ENCODE measurements around the gene LIN7B. TPM values are rescaled to one million over a fixed set of nuclear protein-coding genes. Genes with fewer than 3 reads are reported as not detected.
A peak's percentile ranks its signal among the peaks of the same experiment; 100 is the strongest.

The LIN7B gene
- total RNA-seq, 1 donor from 2014 or later: 3.2 TPM

DNA sequence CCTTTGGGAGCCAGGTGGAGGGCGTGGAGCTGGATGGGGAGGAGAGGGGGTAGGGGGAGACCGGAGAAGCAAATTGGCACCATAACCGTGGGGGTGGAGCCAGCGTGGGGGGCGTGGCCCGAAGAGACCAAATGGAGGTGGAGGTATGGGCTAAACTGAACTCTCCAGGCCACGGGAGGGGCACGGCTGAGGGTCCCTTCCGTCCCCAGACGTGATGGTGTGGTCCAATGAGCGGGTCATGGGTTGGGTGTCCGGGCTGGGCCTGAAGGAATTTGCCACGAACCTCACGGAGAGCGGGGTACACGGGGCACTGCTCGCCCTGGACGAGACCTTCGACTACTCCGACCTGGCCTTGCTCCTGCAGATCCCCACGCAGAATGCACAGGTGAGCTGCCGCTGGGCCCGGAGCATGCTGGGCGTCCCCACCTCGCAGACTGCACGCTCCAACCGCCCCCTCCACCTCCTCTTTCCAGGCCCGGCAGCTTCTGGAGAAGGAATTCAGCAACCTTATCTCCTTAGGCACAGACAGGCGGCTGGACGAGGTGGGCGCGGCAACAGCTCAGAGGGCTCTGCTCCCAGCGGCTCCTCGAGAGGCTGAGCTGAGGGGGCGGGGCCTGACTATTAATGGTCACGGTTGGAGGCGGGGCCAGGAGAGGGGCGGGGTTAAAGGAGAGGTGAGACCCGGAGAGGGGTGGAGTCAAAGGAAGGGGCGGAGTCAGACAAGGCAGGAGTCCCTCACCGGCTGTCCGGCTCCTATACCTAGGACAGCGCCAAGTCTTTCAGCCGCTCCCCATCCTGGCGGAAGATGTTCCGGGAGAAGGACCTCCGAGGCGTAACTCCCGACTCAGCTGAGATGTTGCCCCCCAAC lies 34.8 kb downstream of the LIN7B start:
- DNase-seq (ENCODE audit: low read depth) (peak; percentile 88), FAIRE-seq (no peak)

DNA sequence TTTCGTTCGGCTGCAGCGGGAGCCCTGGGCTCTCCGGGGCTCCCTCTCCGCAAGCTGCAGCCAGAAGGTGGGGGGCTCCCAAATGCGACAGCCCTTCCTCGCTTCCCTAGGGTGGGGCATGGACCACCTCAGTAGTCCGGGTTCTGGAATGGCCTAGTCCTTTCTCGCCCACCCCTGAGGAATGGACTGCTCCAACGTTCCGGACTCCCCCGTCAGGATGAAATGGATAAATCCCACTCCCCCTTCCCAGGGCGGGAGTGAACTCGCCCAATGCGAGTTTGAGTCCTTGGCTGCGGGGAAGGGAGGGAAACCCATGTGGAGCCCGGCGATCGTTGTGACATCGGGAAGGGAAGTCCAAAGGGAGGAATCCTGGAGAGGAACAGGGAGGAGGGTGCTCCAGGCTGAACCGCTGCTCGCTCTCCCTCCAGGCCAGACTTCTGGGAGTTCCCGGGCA lies 35.5 kb downstream of the LIN7B start:
- FAIRE-seq (no peak), DNase-seq (ENCODE audit: low read depth) (peak; percentile 41)
- TF ChIP-seq, protein P1, sequence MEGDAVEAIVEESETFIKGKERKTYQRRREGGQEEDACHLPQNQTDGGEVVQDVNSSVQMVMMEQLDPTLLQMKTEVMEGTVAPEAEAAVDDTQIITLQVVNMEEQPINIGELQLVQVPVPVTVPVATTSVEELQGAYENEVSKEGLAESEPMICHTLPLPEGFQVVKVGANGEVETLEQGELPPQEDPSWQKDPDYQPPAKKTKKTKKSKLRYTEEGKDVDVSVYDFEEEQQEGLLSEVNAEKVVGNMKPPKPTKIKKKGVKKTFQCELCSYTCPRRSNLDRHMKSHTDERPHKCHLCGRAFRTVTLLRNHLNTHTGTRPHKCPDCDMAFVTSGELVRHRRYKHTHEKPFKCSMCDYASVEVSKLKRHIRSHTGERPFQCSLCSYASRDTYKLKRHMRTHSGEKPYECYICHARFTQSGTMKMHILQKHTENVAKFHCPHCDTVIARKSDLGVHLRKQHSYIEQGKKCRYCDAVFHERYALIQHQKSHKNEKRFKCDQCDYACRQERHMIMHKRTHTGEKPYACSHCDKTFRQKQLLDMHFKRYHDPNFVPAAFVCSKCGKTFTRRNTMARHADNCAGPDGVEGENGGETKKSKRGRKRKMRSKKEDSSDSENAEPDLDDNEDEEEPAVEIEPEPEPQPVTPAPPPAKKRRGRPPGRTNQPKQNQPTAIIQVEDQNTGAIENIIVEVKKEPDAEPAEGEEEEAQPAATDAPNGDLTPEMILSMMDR (IDR thresholded peaks at IDR 0.05; ENCODE audit: insufficient read depth, low read length, severe bottlenecking): no peak
- Histone ChIP-seq H3K27me3 (ENCODE audit: control insufficient read depth, insufficient read depth, low read length) (no peaks in the 10 kb centered on the region), H3K36me3 (ENCODE audit: control insufficient read depth, insufficient read depth, low read length) (no peaks in the 10 kb centered on the region), H3K4me3 (ENCODE audit: low read depth, low read length) (peak overlapping the region; percentile 67)

More for the DNA sequence above, 34.8 kb downstream of the LIN7B start:
- Histone ChIP-seq H3K27me3 (ENCODE audit: control insufficient read depth, insufficient read depth, low read length) (no peaks in the 10 kb centered on the region), H3K4me3 (ENCODE audit: low read depth, low read length) (peak overlapping the region; percentile 67), H3K36me3 (ENCODE audit: control insufficient read depth, insufficient read depth, low read length) (no peaks in the 10 kb centered on the region)
- TF ChIP-seq, protein P1 (IDR thresholded peaks at IDR 0.05; ENCODE audit: insufficient read depth, low read length, severe bottlenecking): no peak

DNA sequence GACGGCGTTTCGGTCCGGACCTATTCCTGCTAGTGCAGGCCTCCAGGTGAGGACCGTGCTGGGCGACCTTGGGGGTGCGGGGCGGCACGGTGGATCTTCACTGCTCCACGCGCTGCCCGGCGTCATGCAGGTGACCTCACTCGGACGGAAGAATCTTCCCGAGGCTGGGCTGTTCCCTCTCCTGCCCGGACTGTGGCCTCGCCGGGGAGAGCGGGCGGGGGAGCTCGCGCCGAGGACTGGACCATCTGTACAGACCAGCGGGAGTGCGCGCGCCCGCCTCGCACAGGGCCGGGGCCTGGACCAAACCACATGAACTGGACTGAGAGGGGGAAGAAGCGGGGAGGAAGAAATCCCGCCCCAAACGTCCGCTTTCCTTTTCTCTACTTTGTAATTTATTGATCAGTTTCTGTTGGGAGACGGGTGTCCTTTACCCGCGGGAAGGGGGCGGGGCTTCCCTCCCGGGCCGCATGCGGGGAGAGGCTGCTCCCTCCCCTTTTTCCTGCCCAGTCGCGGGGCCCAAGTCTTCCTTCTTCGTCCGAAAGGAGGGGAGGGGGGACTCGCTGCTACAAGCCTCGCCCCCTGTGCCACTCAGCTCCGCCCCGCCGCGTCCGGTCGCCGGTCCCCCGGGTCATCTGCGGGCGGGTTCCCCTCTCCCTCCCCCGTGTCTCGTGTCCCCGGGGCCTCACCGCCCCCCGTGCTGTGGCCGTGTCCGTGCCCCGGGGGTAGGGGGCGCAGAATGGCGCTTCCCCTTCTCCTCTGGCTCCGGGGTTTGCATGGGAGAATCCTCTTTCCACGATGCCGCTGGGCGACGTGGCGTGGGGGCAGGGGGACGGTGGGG lies 36.2 kb downstream of the LIN7B start:
- no peaks in the 10 kb centered on the region for H3K27me3 ChIP-seq (ENCODE audit: control insufficient read depth, insufficient read depth, low read length)
- H3K4me3 ChIP-seq (ENCODE audit: low read depth, low read length): peak overlapping the region; percentile 67
- FAIRE-seq: no peak
- DNase-seq (ENCODE audit: low read depth): peak; percentile 33
- TF ChIP-seq, protein P1 (IDR thresholded peaks at IDR 0.05; ENCODE audit: insufficient read depth, low read length, severe bottlenecking): no peak
- no peaks in the 10 kb centered on the region for H3K36me3 ChIP-seq (ENCODE audit: control insufficient read depth, insufficient read depth, low read length)

DNA sequence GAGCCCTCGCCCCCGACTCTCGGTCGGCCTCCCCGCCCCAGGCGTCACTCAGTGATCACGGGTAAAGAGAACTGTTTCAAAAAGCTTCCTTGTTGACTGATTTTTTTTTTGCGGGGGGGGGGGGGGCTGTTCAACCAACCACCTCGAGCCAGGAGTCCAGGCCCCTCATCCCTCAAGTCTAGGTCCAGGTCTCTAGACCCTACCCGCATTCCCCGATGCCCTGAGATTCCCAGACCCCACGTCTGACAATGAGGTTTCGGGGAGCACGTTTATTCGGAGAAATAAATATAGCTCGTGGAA lies 36.7 kb downstream of the LIN7B start:
- Histone ChIP-seq H3K27me3 (ENCODE audit: control insufficient read depth, insufficient read depth, low read length) (no peaks in the 10 kb centered on the region), H3K4me3 (ENCODE audit: low read depth, low read length) (peak overlapping the region; percentile 67), H3K36me3 (ENCODE audit: control insufficient read depth, insufficient read depth, low read length) (no peaks in the 10 kb centered on the region)
- no peak for FAIRE-seq
- no peak for DNase-seq (ENCODE audit: low read depth)
- TF ChIP-seq, protein P1 (IDR thresholded peaks at IDR 0.05; ENCODE audit: insufficient read depth, low read length, severe bottlenecking): no peak

DNA sequence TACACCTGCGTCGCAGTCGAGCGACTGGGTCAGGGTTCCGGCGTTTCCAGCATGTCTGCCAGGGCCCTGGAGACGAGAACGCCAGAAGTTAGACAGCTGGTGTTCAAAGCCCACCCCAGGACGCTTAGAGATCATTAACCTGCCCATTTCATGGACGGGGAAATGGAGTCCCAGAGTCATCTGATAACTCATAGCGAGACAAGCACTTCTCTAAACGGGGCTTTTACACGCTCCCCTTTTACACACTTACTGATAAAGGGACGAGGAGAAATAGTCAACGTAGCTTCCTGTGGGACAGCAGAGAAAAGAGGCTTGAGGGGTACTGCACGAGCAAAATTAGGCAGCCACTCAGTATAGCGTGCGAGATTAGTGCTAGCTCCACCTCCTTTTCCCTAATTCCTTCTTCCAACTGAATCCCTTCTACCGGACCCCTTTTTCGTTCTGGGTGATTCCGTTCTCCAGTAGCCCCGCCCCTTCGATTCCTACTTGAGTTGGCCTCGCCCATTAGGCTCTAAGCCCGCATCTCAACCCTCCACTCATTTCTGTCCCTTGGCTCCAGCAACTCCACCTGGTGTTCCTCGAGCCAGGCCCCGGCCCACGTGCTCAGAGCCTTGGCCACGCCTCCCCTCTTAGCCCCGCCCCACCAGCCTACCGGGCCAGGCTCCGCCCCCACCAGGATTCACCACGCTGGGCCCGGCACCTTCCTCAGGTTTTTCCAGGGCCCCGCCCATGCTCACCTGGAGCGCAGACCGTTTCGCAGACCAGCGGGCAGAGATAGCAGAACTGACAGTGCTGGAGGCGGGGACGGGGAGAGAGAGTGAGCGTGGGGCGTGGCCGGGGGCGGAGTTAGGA lies 37.3 kb downstream of the LIN7B start:
- peak; percentile 87 for DNase-seq (ENCODE audit: low read depth)
- no peak overlapping the region for H3K4me3 ChIP-seq (ENCODE audit: low read depth, low read length)
- H3K27me3 ChIP-seq (ENCODE audit: control insufficient read depth, insufficient read depth, low read length): no peaks in the 10 kb centered on the region
- no peaks in the 10 kb centered on the region for H3K36me3 ChIP-seq (ENCODE audit: control insufficient read depth, insufficient read depth, low read length)
- TF ChIP-seq, protein P1 (IDR thresholded peaks at IDR 0.05; ENCODE audit: insufficient read depth, low read length, severe bottlenecking): no peak
- no peak for FAIRE-seq
